PC-3 (cell line): ENCODE data around the gene UBE2E2. TPM values are rescaled to one million over a fixed set of nuclear protein-coding genes. Genes with fewer than 3 reads are reported as not detected.

ENCODE experiments used
- ATAC-seq: fragments of 200-7000 bp; cut with Tn5 transposase; 2 replicates; pipeline ENCODE4 v1.9.1; 2020; ENCODE audit warnings: mild to moderate bottlenecking, moderate library complexity
- BruUV-seq: library from RNA; stranded (reverse); fragments of 400-500 nt; replicated peaks from 2 replicates; lab custom pipeline; 2021; lab: Mats Ljungman, UMichigan
- CTCF ChIA-PET: fragments of 300-600 bp; sonication (Branson Sonifier 250); formaldehyde crosslinking; loops from one replicate; lab custom pipeline; 2022; ENCODE audit warnings: antibody characterized with exemption; lab: Charles Lee
- POLR2A ChIA-PET: fragments of 300-600 bp; sonication (Branson Sonifier 250); formaldehyde crosslinking; loops from one replicate; lab custom pipeline; 2022; ENCODE audit warnings: antibody characterized with exemption; ENCODE audit not compliant: unreplicated experiment; lab: Charles Lee
- DNase-seq: peaks from one replicate; pipeline ENCODE4 v3.0.0-alpha.2; 2015
- H2AFZ ChIP-seq: fragments of 300-600 bp; sonication (generic); 2 replicates; pipeline ENCODE4 v1.6.0; 2016; ENCODE audit warnings: antibody characterized with exemption, low read length
- H3F3A ChIP-seq: fragments of 300-600 bp; sonication (generic); one replicate; pipeline ENCODE4 v1.6.0; 2017; ENCODE audit warnings: antibody characterized with exemption, low read length, control low read depth, mild to moderate bottlenecking; ENCODE audit not compliant: unreplicated experiment
- H3K27ac ChIP-seq: fragments of 300-600 bp; sonication (generic); 2 replicates; pipeline ENCODE4 v1.5.1; 2016; ENCODE audit warnings: mild to moderate bottlenecking, low read length
- H3K27me3 ChIP-seq: fragments of 300-600 bp; sonication (generic); 2 replicates; pipeline ENCODE4 v1.6.1; 2016; ENCODE audit warnings: low read length, mixed read lengths
- H3K36me3 ChIP-seq: fragments of 300-600 bp; sonication (generic); 2 replicates; pipeline ENCODE4 v1.6.1; 2016; ENCODE audit warnings: low read depth, mixed run types, low read length, mixed read lengths
- H3K4me1 ChIP-seq: fragments of 300-600 bp; sonication (generic); 2 replicates; pipeline ENCODE4 v1.5.1; 2016; ENCODE audit warnings: low read length; ENCODE audit not compliant: insufficient read depth
- H3K4me2 ChIP-seq: fragments of 300-600 bp; sonication (generic); 2 replicates; pipeline ENCODE4 v1.6.0; 2016; ENCODE audit warnings: low read length
- H3K4me3 ChIP-seq: fragments of 300-600 bp; sonication (generic); 2 replicates; pipeline ENCODE4 v1.5.1; 2016; ENCODE audit warnings: mild to moderate bottlenecking, low read length, mixed read lengths
- H3K79me2 ChIP-seq: fragments of 300-600 bp; sonication (generic); 2 replicates; pipeline ENCODE4 v1.6.1; 2017; ENCODE audit warnings: low read length, mixed read lengths
- H3K9ac ChIP-seq: fragments of 300-600 bp; sonication (generic); 2 replicates; pipeline ENCODE4 v1.6.0; 2016; ENCODE audit warnings: mild to moderate bottlenecking, low read length
- H3K9me2 ChIP-seq: fragments of 300-600 bp; sonication (generic); replicated peaks from 2 replicates; pipeline ENCODE4 v1.6.1; 2016; ENCODE audit warnings: mixed run types, low read length, mixed read lengths
- H3K9me3 ChIP-seq: fragments of 300-600 bp; sonication (generic); 2 replicates; pipeline ENCODE4 v1.6.1; 2016; ENCODE audit warnings: low read length, mixed read lengths
- H4K20me1 ChIP-seq: fragments of 300-600 bp; sonication (generic); 2 replicates; pipeline ENCODE4 v1.6.1; 2016; ENCODE audit warnings: low read length, mixed read lengths
- CTCF ChIP-seq: fragments of 300-600 bp; sonication (generic); conservative IDR thresholded peaks from 2 replicates; pipeline ENCODE4 v1.5.1; 2017; ENCODE audit warnings: antibody characterized with exemption, low read depth, mild to moderate bottlenecking, low read length
- EZH2 ChIP-seq: fragments of 300-600 bp; sonication (generic); IDR thresholded peaks from one replicate; pipeline ENCODE4 v1.6.1; 2017; ENCODE audit warnings: antibody characterized with exemption, mild to moderate bottlenecking, low read length; ENCODE audit not compliant: unreplicated experiment
- EZH2phosphoT487 ChIP-seq: fragments of 300-600 bp; sonication (generic); IDR thresholded peaks from 2 replicates; pipeline ENCODE4 v1.6.1; 2018; ENCODE audit warnings: mild to moderate bottlenecking, antibody characterized with exemption, low read length, borderline replicate concordance
- intact Hi-C: fragments of 100-400 bp; cut with micrococcal nuclease; formaldehyde crosslinking; loops from 2 replicates; pipeline ENCODE4 v1.9.0; 2023
- total RNA-seq: library from RNA; depleted of rRNA; stranded (reverse); fragments of >200 nt; gene quantifications from 2 replicates; pipeline ENCODE4 v1.2.3, GENCODE V29; 2014

Gene UBE2E2
- total RNA-seq, 1 experiment from 2014 or later = 25.6 TPM

- Histone ChIP-seq H3K4me1 (peaks cover 29% of the 10 kb centered on the region), H3K9ac (no peak overlapping the region), H4K20me1 (no peaks in the 10 kb centered on the region), H3K79me2 (no peaks in the 10 kb centered on the region), H3K9me3 (no peaks in the 10 kb centered on the region), H3K4me3 (no peak overlapping the region), H3K27me3 (no peaks in the 10 kb centered on the region), H3F3A (no peaks in the 10 kb centered on the region), H2AFZ (no peak overlapping the region), H3K4me2 (no peak overlapping the region), H3K36me3 (no peaks in the 10 kb centered on the region), H3K27ac (no peak overlapping the region), H3K9me2 (no peaks in the 10 kb centered on the region)
- ChIA-PET CTCF (no interaction called here), POLR2A (no interaction called here)
- no peak for DNase-seq
- BruUV-seq = no TSS peak
- intact Hi-C loops = loop anchor here (5.0 kb wide), 1 partner anchor 1054 kb away; no protein-coding TSS in a partner anchor
- ATAC-seq = no peak
- TF ChIP-seq EZH2 = no peak
- TF ChIP-seq CTCF = no peak
- TF ChIP-seq EZH2phosphoT487 = no peak
Measured at GRCh38 chr3:23602971-23603370, 399.8 kb downstream of the UBE2E2 start.

- no peak overlapping the region for H2AFZ ChIP-seq
- no peak overlapping the region for H3K27ac ChIP-seq
- no peaks in the 10 kb centered on the region for H3K27me3 ChIP-seq
- H3K79me2 ChIP-seq = no peaks in the 10 kb centered on the region
- no peak overlapping the region for H3K9ac ChIP-seq
- CTCF ChIA-PET = no interaction called here
- no peak for TF ChIP-seq CTCF
- TF ChIP-seq EZH2 = no peak
- TF ChIP-seq EZH2phosphoT487 = no peak
- DNase-seq (no peak), ATAC-seq (no peak)
- no TSS peak for BruUV-seq
- H3F3A ChIP-seq = no peaks in the 10 kb centered on the region
- H3K4me1 ChIP-seq = peaks cover 15% of the 10 kb centered on the region
- POLR2A ChIA-PET = no interaction called here
- no peaks in the 10 kb centered on the region for H3K36me3 ChIP-seq
- no peak overlapping the region for H3K4me3 ChIP-seq
- H3K9me3 ChIP-seq = no peaks in the 10 kb centered on the region
- H4K20me1 ChIP-seq = no peaks in the 10 kb centered on the region
- intact Hi-C loops = no loop called here
- H3K9me2 ChIP-seq = no peaks in the 10 kb centered on the region
- no peak overlapping the region for H3K4me2 ChIP-seq
Measured at GRCh38 chr3:23607184-23607847, 404.2 kb downstream of the UBE2E2 start.

GRCh38 chr3:23608650-23609049, 405.5 kb downstream of the UBE2E2 start:
- CTCF ChIA-PET = no interaction called here

More at GRCh38 chr3:23608650-23609049, 405.5 kb downstream of the UBE2E2 start:
- Histone ChIP-seq H3K9ac (no peak overlapping the region), H3K79me2 (no peaks in the 10 kb centered on the region), H2AFZ (no peak overlapping the region), H3K27ac (no peak overlapping the region), H3K27me3 (no peaks in the 10 kb centered on the region), H3K9me2 (no peaks in the 10 kb centered on the region), H3K4me1 (peaks cover 26% of the 10 kb centered on the region), H3F3A (no peaks in the 10 kb centered on the region), H4K20me1 (no peaks in the 10 kb centered on the region), H3K36me3 (no peaks in the 10 kb centered on the region), H3K4me2 (no peak overlapping the region), H3K4me3 (no peak overlapping the region), H3K9me3 (no peaks in the 10 kb centered on the region)
- intact Hi-C loops = no loop called here
- no TSS peak for BruUV-seq
- DNase-seq (no peak), ATAC-seq (no peak)
- TF ChIP-seq EZH2 = no peak
- POLR2A ChIA-PET = no interaction called here
